Measurements from ENCODE around the gene CD180. TPM values are rescaled to one million over a fixed set of nuclear protein-coding genes. Genes with fewer than 3 reads are reported as not detected.
A peak's percentile ranks its signal among the peaks of the same experiment; 100 is the strongest.

CD180 gene
- total RNA-seq, 1 donor from 2014 or later, result 4.9 TPM

- H3K4me1 ChIP-seq, result peaks cover 46% of the 10 kb centered on the region
- H3K27me3 ChIP-seq (ENCODE audit: low read depth), result no peaks in the 10 kb centered on the region
- ATAC-seq, result no peak
- no peak overlapping the region for H3K27ac ChIP-seq
- intact Hi-C loops (cut with DNase I), result no loop called here
- TF ChIP-seq CTCF (IDR thresholded peaks at IDR 0.05), result no peak
- no peak for DNase-seq
- no peaks in the 10 kb centered on the region for H3K36me3 ChIP-seq
- no peaks in the 10 kb centered on the region for H3K9me3 ChIP-seq
- no peak overlapping the region for H3K4me3 ChIP-seq
Observed at GRCh38 chr5:67200809-67201562, 4.4 kb upstream of the CD180 start.

GRCh38 chr5:67199859-67200258 lies 3.3 kb upstream of the CD180 start:
- no peak overlapping the region for H3K27ac ChIP-seq
- TF ChIP-seq CTCF (IDR thresholded peaks at IDR 0.05), result no peak
- no peak for ATAC-seq
- no peaks in the 10 kb centered on the region for H3K9me3 ChIP-seq
- H3K36me3 ChIP-seq, result no peaks in the 10 kb centered on the region
- intact Hi-C loops (cut with DNase I), result no loop called here
- DNase-seq, result no peak
- H3K27me3 ChIP-seq (ENCODE audit: low read depth), result no peaks in the 10 kb centered on the region
- peaks cover 36% of the 10 kb centered on the region for H3K4me1 ChIP-seq
- no peak overlapping the region for H3K4me3 ChIP-seq

GRCh38 chr5:67198917-67199316 lies 2.3 kb upstream of the CD180 start:
- Histone ChIP-seq H3K27me3 (ENCODE audit: low read depth) (no peaks in the 10 kb centered on the region), H3K9me3 (no peaks in the 10 kb centered on the region), H3K4me1 (peaks cover 30% of the 10 kb centered on the region), H3K4me3 (no peak overlapping the region), H3K27ac (no peak overlapping the region), H3K36me3 (no peaks in the 10 kb centered on the region)
- intact Hi-C loops (cut with DNase I), result no loop called here
- no peak for DNase-seq
- no peak for ATAC-seq
- TF ChIP-seq CTCF (IDR thresholded peaks at IDR 0.05), result no peak

- H3K9me3 ChIP-seq, result no peaks in the 10 kb centered on the region
- H3K27me3 ChIP-seq (ENCODE audit: low read depth), result no peaks in the 10 kb centered on the region
- no peak for TF ChIP-seq CTCF (IDR thresholded peaks at IDR 0.05)
- H3K36me3 ChIP-seq, result no peaks in the 10 kb centered on the region
- no peak overlapping the region for H3K27ac ChIP-seq
- no peak overlapping the region for H3K4me3 ChIP-seq
- intact Hi-C loops (cut with DNase I), result no loop called here
- no peak for DNase-seq
- ATAC-seq, result no peak
- H3K4me1 ChIP-seq, result peaks cover 31% of the 10 kb centered on the region
Observed at GRCh38 chr5:67197536-67197935, 937 bp upstream of the CD180 start.

- Histone ChIP-seq H3K27ac (no peak overlapping the region), H3K9me3 (no peaks in the 10 kb centered on the region), H3K4me3 (peak overlapping the region; percentile 25), H3K27me3 (ENCODE audit: low read depth) (no peaks in the 10 kb centered on the region), H3K4me1 (peaks cover 27% of the 10 kb centered on the region), H3K36me3 (no peaks in the 10 kb centered on the region)
- intact Hi-C loops (cut with DNase I), result no loop called here
- DNase-seq (no peak), ATAC-seq (no peak)
- no peak for TF ChIP-seq CTCF (IDR thresholded peaks at IDR 0.05)
Observed at GRCh38 chr5:67195406-67196275, 958 bp downstream of the CD180 start.
